ENCODE measurements around the gene ANO2. TPM values are rescaled to one million over a fixed set of nuclear protein-coding genes. Genes with fewer than 3 reads are reported as not detected.

Gene ANO2
- 0.05 to 0.22 TPM (median 0.16 TPM) in 3 of 5 replicates, not detected in the others for total RNA-seq (2022; extraction: Qiagen RNA extraction)

DNA sequence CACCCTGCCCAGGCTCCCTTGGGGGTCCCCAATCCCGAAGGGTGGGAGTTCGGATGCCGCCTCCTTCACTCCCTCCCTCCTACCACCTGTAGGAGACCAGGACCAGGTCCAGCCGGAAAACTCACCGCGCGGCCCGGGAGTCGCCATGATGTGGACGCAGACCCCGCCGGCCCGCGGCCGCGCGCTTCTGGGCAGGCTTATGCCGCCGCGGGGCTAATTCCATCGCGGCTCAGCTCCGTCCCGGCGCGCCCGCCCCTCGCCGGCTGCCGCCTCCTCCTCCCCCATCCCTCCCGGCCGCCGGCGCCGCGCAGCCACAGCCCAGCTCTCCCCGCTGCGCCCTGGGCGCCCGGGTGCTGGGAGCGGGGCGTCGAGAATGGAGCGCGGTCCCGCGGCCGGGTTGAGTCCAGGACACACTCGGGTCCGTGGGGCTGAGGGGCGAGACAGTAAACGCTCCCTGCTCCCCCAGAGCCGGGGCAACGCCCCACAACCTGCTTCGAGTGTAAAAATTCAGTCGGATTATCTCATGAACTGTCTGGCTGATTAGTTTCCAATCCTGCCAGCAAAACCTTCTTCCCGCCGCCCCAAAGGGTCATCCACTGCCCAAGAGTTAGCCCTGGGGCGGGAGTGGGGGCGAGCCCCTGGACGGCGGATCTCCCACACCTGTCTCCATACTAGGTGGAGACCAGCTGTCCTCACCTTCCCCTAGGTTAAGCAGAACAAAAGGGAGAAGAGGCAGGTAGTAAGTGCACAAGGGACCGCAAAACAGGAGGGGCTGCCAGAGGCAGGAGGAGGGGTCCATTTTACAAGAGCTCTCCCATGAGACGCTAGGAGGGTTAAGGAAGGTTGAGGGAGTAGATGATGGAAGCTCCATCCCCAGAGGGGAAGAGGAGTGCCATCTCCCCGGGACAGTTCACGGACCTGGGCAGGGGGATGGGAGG lies at the start of gene ANO2:
Gene ANO2 (minus strand): TSS at position 189 of the 938 bp plus-strand sequence. CDS start 42 bp downstream, at position 147.

Other genes starting within 250 kb of the ANO2 start
- gene VWF, start 179.4 kb upstream of the ANO2 start, total RNA-seq (2022; extraction: Qiagen RNA extraction): 0.15 to 0.34 TPM (median 0.18 TPM) in 5 replicates

Measured in A549 treated with Mapracorat at 1 μM for 4 hours (cell line).